Caco-2 (cell line): Measurements from ENCODE around the gene H19. TPM values are rescaled to one million over a fixed set of nuclear protein-coding genes. Genes with fewer than 3 reads are reported as not detected.

Experiments
- Bru-seq: library from RNA; stranded (reverse); fragments of 400-500 nt; gene quantifications from one replicate; lab custom pipeline; 2021; lab: Mats Ljungman, UMichigan
- BruChase-seq, 2 experiments: library from RNA; stranded (reverse); fragments of 400-500 nt; gene quantifications; one replicate each; lab custom pipeline; 2021; lab: Mats Ljungman, UMichigan
- BruUV-seq: library from RNA; stranded (reverse); fragments of 400-500 nt; replicated peaks from 2 replicates; lab custom pipeline; 2021; lab: Mats Ljungman, UMichigan
- CTCF ChIA-PET: fragments of 300-600 bp; sonication (Branson Sonifier 250); formaldehyde crosslinking; loops from one replicate; lab custom pipeline; 2022; ENCODE audit warnings: antibody characterized with exemption; lab: Charles Lee
- POLR2A ChIA-PET: fragments of 300-600 bp; sonication (Branson Sonifier 250); formaldehyde crosslinking; loops from one replicate; lab custom pipeline; 2022; ENCODE audit warnings: antibody characterized with exemption; lab: Charles Lee
- DNase-seq, 2 experiments: peaks; one replicate each; pipeline versions ENCODE4 v3.0.0 to v3.0.0-alpha.2; 2020 to 2022
- H3K27me3 ChIP-seq: replicated peaks from 2 replicates; pipeline ENCODE4 v1.6.0; 2011; ENCODE audit warnings: low read length; ENCODE audit not compliant: control insufficient read depth, insufficient read depth
- H3K36me3 ChIP-seq: 2 replicates; pipeline ENCODE4 v1.5.1; 2011; ENCODE audit warnings: low read length; ENCODE audit not compliant: control insufficient read depth, insufficient read depth
- H3K4me1 ChIP-seq: fragments of 250-450 bp; sonication (Bioruptor Pico); 2 replicates; pipeline ENCODE4 v1.5.1; 2020; ENCODE audit warnings: mild to moderate bottlenecking
- H3K4me3 ChIP-seq: 2 replicates; pipeline ENCODE4 v1.5.1; 2011; ENCODE audit warnings: low read depth, mild to moderate bottlenecking, control low read depth, low read length
- H3K9me3 ChIP-seq: fragments of 250-450 bp; sonication (Bioruptor Pico); 2 replicates; pipeline ENCODE4 v1.5.1; 2020; ENCODE audit warnings: mild to moderate bottlenecking, moderate library complexity
- H3K27ac Mint-ChIP-seq: one replicate; pipeline ENCODE4 v1.8.0; 2022; ENCODE audit warnings: mixed read lengths; ENCODE audit not compliant: unreplicated experiment
- H3K27me3 Mint-ChIP-seq: one replicate; pipeline ENCODE4 v1.8.0; 2022; ENCODE audit warnings: mixed read lengths; ENCODE audit not compliant: insufficient read depth, unreplicated experiment
- H3K36me3 Mint-ChIP-seq: one replicate; pipeline ENCODE4 v1.8.0; 2022; ENCODE audit warnings: mild to moderate bottlenecking, mixed read lengths; ENCODE audit not compliant: insufficient read depth, unreplicated experiment
- H3K4me1 Mint-ChIP-seq: one replicate; pipeline ENCODE4 v1.8.0; 2022; ENCODE audit warnings: low read depth, mixed read lengths; ENCODE audit not compliant: unreplicated experiment
- H3K4me3 Mint-ChIP-seq: one replicate; pipeline ENCODE4 v1.8.0; 2022; ENCODE audit warnings: mild to moderate bottlenecking, moderate library complexity, mixed read lengths; ENCODE audit not compliant: unreplicated experiment
- H3K9me3 Mint-ChIP-seq: one replicate; pipeline ENCODE4 v1.8.0; 2022; ENCODE audit warnings: mixed read lengths; ENCODE audit not compliant: unreplicated experiment
- CTCF ChIP-seq, 2 experiments: fragments of 200-600 bp in 1 of 2; IDR thresholded peaks; 1 replicate in 1 of 2; 2 replicates in 1 of 2; pipeline versions ENCODE4 v1.5.1 to v1.8.0; 2011 to 2022; ENCODE audit warnings: antibody characterized with exemption in 1 of 2, control low read depth in 1 of 2, inconsistent platforms in 1 of 2, low read depth in 1 of 2, low read length in 1 of 2, mild to moderate bottlenecking in 1 of 2, moderate library complexity in 1 of 2; ENCODE audit not compliant: insufficient read depth in 1 of 2, severe bottlenecking in 1 of 2, unreplicated experiment in 1 of 2
- intact Hi-C: fragments of 100-400 bp; cut with micrococcal nuclease; formaldehyde crosslinking; loops from one replicate; pipeline ENCODE4 v1.10.0; 2022; ENCODE audit not compliant: unreplicated experiment
- long read RNA-seq: library from polyadenylated mRNA; stranded (forward); transcript quantifications from one replicate; pipeline ENCODE4 v2.0.0, GENCODE V29; 2022
- total RNA-seq: library from RNA; stranded (reverse); gene quantifications from 2 replicates; pipeline ENCODE4 v1.2.3, GENCODE V29; 2022

Gene H19
- 1.5 TPM in 2 replicates for total RNA-seq
- Bru-seq, nascent RNA: not detected
- BruChase-seq, experiment 1, labeled RNA remaining after a 2-hour chase: not detected
- not detected for BruChase-seq, experiment 2, labeled RNA remaining after a 6-hour chase
- long read RNA-seq: 0 reads

- Histone ChIP-seq H3K4me1 (no peaks in the 10 kb centered on the region), H3K4me3 (no peak within 1 kb of the TSS), H3K36me3 (no peaks in the 10 kb centered on the region), H3K9me3 (no peaks in the 10 kb centered on the region), H3K27me3 (no peaks in the 10 kb centered on the region)
- no peak for TF ChIP-seq CTCF (IDR thresholded peaks at IDR 0.05; ENCODE audit: insufficient read depth in 1 of 2, low read depth in 1 of 2, low read length in 1 of 2, severe bottlenecking in 1 of 2, unreplicated experiment in 1 of 2)
- Mint-ChIP-seq H3K9me3 (no peaks in the 10 kb centered on the region), H3K36me3 (no peaks in the 10 kb centered on the region), H3K27ac (no peak within 1 kb of the TSS), H3K27me3 (no peaks in the 10 kb centered on the region), H3K4me1 (no peaks in the 10 kb centered on the region), H3K4me3 (no peak within 1 kb of the TSS)
- BruUV-seq: no TSS peak
- ChIA-PET POLR2A (interaction anchor here (1.4 kb wide), 1 partner anchor 9 kb away, joined by 3 read pairs; no protein-coding TSS in a partner anchor), CTCF (no interaction called here)
- intact Hi-C loops: no loop called here
- DNase-seq: no peak
Observed at GRCh38 chr11:1997755-1998154, at the start of gene H19. Gene H19, minus strand, starts transcription at chr11:1997842.

- no peaks in the 10 kb centered on the region for H3K9me3 ChIP-seq
- no peak for TF ChIP-seq CTCF (IDR thresholded peaks at IDR 0.05; ENCODE audit: insufficient read depth in 1 of 2, low read depth in 1 of 2, low read length in 1 of 2, severe bottlenecking in 1 of 2, unreplicated experiment in 1 of 2)
- H3K27me3 ChIP-seq: no peaks in the 10 kb centered on the region
- Mint-ChIP-seq H3K9me3 (no peaks in the 10 kb centered on the region), H3K36me3 (no peaks in the 10 kb centered on the region), H3K27me3 (no peaks in the 10 kb centered on the region), H3K4me3 (no peak overlapping the region), H3K4me1 (no peaks in the 10 kb centered on the region), H3K27ac (no peak overlapping the region)
- no peaks in the 10 kb centered on the region for H3K36me3 ChIP-seq
- no peak for DNase-seq
- ChIA-PET CTCF (no interaction called here), POLR2A (no interaction called here)
- H3K4me1 ChIP-seq: no peaks in the 10 kb centered on the region
- intact Hi-C loops: no loop called here
- BruUV-seq: no TSS peak
- H3K4me3 ChIP-seq: no peak overlapping the region
Observed at GRCh38 chr11:2041963-2042362, 44.3 kb upstream of the H19 start.

DNA sequence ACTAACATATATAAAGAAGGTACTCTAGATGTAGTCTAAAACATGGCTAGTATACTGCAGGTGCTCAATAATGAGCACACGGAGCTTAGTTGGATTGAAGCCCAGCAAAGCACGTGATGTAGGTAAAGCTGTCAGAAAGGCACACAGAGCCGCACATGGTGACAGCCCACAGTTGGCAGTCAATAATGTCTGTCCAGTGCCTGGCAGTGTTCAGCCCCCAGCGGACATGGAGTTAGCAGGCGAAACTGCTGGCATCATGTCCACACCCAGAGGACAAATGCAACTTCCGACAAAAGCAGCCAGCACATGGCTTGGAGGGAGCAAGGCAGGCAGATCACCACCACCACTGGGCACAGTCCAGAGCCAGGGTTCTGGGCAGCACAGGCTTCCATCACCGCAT, 43.5 kb upstream of the H19 start:
- ChIA-PET CTCF (interaction anchor here (0.6 kb wide), 1 partner anchor 1330 kb away, joined by 3 read pairs; no protein-coding TSS in a partner anchor), POLR2A (no interaction called here)
- no peaks in the 10 kb centered on the region for H3K36me3 Mint-ChIP-seq
- H3K4me1 Mint-ChIP-seq: no peaks in the 10 kb centered on the region
- TF ChIP-seq CTCF (IDR thresholded peaks at IDR 0.05; ENCODE audit: insufficient read depth in 1 of 2, low read depth in 1 of 2, low read length in 1 of 2, severe bottlenecking in 1 of 2, unreplicated experiment in 1 of 2): no peak
- no peak for DNase-seq
- H3K4me3 Mint-ChIP-seq: no peak overlapping the region
- H3K27ac Mint-ChIP-seq: no peak overlapping the region
- Histone ChIP-seq H3K27me3 (no peaks in the 10 kb centered on the region), H3K36me3 (no peaks in the 10 kb centered on the region), H3K9me3 (no peaks in the 10 kb centered on the region), H3K4me1 (no peaks in the 10 kb centered on the region), H3K4me3 (no peak overlapping the region)
- no TSS peak for BruUV-seq
- H3K9me3 Mint-ChIP-seq: no peaks in the 10 kb centered on the region
- intact Hi-C loops: no loop called here
- no peaks in the 10 kb centered on the region for H3K27me3 Mint-ChIP-seq
